Psoas muscle (tissue), 8 donors: ENCODE results near the gene SH3PXD2B. TPM values are rescaled to one million over a fixed set of nuclear protein-coding genes. Genes with fewer than 3 reads are reported as not detected.

Source experiments
- ATAC-seq, 4 donors: fragments of 200-7000 bp; cut with Tn5 transposase; one replicate each; pipeline ENCODE4 v1.9.1; 2020; ENCODE audit warnings: moderate library complexity in 3 of 4, mild to moderate bottlenecking in 2 of 4
- DNase-seq, 2 donors: peaks; one replicate each; pipeline ENCODE4 v3.0.0-alpha.2; 2020
- H3K27ac ChIP-seq: fragments of 200-600 bp; one replicate; pipeline ENCODE4 v1.8.0; 2022
- H3K27me3 ChIP-seq, 3 donors: fragments of 200-600 bp in 1 of 3; one replicate each; pipeline versions ENCODE4 v1.6.1 to v1.8.0; 2013 to 2022; ENCODE audit warnings: low read length in 2 of 3, mild to moderate bottlenecking in 2 of 3, moderate library complexity in 1 of 3; ENCODE audit not compliant: insufficient read depth in 3 of 3
- H3K36me3 ChIP-seq, 2 donors: fragments of 200-600 bp in 1 of 2; one replicate each; pipeline versions ENCODE4 v1.6.1 to v1.8.0; 2013 to 2022; ENCODE audit warnings: low read depth in 1 of 2, mild to moderate bottlenecking in 1 of 2, moderate library complexity in 1 of 2; ENCODE audit not compliant: insufficient read depth in 1 of 2
- H3K4me1 ChIP-seq: fragments of 200-600 bp; one replicate; pipeline ENCODE4 v1.8.0; 2022
- H3K4me3 ChIP-seq: fragments of 200-600 bp; one replicate; pipeline ENCODE4 v1.8.0; 2022; ENCODE audit warnings: mild to moderate bottlenecking
- H3K9me3 ChIP-seq: fragments of 200-600 bp; one replicate; pipeline ENCODE4 v1.8.0; 2022
- WGBS, 3 donors: extraction: QIAGEN DNeasy Blood & Tissue Kit; methylation state at CpG; one replicate each; pipeline versions ENCODE4 v1.1.6 to v1.1.7; 2013; 5-methylcytosine and 5-hydroxymethylcytosine counted together
- intact Hi-C, 2 donors: fragments of 100-400 bp; cut with DNase I; formaldehyde crosslinking; loops; one replicate each; pipeline versions ENCODE4 v1.11.0 to v1.14.2; 2022
- polyA plus RNA-seq, 3 donors: library from polyadenylated mRNA; stranded (reverse); fragments of 200-250 nt; gene quantifications; one replicate each; pipeline ENCODE4 v1.2.3, GENCODE V29; 2013
- total RNA-seq, 4 donors: library from RNA; stranded (reverse); fragmentation: NEBNext Ultra II Directional in 2 of 4; extraction: Animal tissue kit (Norgen Biotek cat#: 25700) in 2 of 4; gene quantifications; one replicate each; pipeline versions ENCODE4 v1.2.1 to v1.2.4, GENCODE V29; 2021 to 2023
- TF ChIP-seq, protein P1 (sequence below): fragments of 200-600 bp; IDR thresholded peaks from one replicate; pipeline ENCODE4 v1.8.0; 2022; ENCODE audit warnings: antibody characterized with exemption
- donor health status: healthy with polysubstance abuse.
- donor health status: DM: no; HTN: no; CAD: no; lungs with moderate emphysema.
- donor health status: Bipolar disorder and iron deficiency.
- donor health status: healthy.
- donor health status: DM: yes; HTN: yes; CAD: no.
- donor health status: DM: no; HTN: no; CAD: no.
- donor health status: DM: no; HTN: no; CAD: no.
- donor health status: DM: yes; HTN: yes; CAD: no.

SH3PXD2B gene
- total and polyA plus RNA-seq, 7 donors: 0.58 to 5.3 (median 2.5) TPM

DNA sequence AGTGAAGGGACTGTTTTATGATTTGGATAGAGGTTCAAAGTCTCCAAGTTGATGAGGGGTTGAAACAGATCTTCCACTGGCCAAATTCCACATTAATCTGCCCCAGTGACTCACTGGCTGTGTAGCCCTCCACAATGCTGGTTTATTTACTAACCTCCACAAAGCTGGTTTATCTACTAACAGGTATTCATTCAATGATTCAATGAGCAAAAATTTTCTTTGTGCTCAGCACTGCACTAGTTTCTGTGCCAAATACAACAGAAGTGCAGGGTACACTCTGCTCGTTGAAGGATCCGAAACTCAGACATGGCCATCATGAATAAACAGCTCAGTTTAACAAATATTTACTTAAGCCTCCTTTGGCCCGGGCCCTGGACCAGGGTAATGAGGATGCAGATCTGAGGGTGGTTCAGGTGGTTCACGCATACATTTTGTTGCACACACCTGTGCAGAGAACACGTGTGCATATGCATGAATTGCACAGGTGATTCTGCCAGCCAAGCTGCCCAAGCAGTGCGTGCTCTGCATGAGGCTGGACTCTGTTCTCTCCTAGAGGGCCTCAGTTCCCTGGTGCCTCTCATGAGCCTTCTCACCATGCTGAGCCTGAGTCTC is 71.0 kb downstream of the SH3PXD2B start:
- DNase-seq: no peak
- Histone ChIP-seq H3K27me3 (no peaks in the 10 kb centered on the region), H3K4me1 (no peaks in the 10 kb centered on the region), H3K27ac (no peak overlapping the region), H3K4me3 (no peak overlapping the region), H3K9me3 (no peaks in the 10 kb centered on the region), H3K36me3 (no peaks in the 10 kb centered on the region)
- no peak for ATAC-seq
- WGBS, 3 donors: 77 to 90% (median 82%) methylated on average over 6 of the region's 6 CpGs
- intact Hi-C loops: no loop called here
- TF ChIP-seq, protein P1, sequence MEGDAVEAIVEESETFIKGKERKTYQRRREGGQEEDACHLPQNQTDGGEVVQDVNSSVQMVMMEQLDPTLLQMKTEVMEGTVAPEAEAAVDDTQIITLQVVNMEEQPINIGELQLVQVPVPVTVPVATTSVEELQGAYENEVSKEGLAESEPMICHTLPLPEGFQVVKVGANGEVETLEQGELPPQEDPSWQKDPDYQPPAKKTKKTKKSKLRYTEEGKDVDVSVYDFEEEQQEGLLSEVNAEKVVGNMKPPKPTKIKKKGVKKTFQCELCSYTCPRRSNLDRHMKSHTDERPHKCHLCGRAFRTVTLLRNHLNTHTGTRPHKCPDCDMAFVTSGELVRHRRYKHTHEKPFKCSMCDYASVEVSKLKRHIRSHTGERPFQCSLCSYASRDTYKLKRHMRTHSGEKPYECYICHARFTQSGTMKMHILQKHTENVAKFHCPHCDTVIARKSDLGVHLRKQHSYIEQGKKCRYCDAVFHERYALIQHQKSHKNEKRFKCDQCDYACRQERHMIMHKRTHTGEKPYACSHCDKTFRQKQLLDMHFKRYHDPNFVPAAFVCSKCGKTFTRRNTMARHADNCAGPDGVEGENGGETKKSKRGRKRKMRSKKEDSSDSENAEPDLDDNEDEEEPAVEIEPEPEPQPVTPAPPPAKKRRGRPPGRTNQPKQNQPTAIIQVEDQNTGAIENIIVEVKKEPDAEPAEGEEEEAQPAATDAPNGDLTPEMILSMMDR: no peak

DNA sequence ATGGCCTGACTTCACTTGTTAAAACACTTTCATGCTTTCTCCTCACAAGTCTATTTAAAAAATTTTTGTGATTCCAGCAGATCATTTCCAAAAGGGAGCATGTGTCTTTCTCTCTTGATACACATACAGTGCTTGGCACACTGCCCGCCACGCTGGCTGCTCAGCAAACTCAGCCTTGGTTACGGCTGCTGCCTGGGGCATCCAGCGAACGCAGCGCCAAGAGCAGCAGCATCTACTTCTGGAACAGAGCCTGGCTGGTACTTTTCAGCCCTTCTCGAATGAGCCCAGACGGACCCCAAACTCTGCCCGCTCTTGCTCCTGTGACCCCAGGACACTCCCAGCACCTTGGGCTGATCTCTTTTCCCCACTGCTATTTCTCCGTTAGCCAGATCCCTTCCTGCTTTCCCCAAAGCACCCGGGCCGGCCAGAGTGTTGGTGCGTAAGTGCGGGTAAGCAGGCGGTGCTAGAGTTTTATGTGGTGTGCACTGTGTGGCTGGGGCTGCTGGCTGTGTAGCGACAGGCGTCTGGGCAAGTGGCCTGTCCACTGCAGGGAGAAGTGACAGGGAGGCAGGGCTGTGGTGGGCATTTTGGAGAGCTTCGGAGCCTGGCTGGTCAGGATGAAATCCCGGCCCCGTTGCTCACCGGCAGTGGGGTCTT is 73.2 kb downstream of the SH3PXD2B start:
- Histone ChIP-seq H3K4me3 (no peak overlapping the region), H3K27me3 (no peaks in the 10 kb centered on the region), H3K36me3 (no peaks in the 10 kb centered on the region), H3K4me1 (no peaks in the 10 kb centered on the region), H3K27ac (no peak overlapping the region), H3K9me3 (no peaks in the 10 kb centered on the region)
- DNase-seq (peak; percentile 52 to 80), ATAC-seq (peak in 1 of 4 donors; percentile 22)
- 29 to 40% (median 36%) methylated on average over 21 of the region's 21 CpGs for WGBS, 3 donors
- intact Hi-C loops: no loop called here
- TF ChIP-seq, protein P1: no peak

DNA sequence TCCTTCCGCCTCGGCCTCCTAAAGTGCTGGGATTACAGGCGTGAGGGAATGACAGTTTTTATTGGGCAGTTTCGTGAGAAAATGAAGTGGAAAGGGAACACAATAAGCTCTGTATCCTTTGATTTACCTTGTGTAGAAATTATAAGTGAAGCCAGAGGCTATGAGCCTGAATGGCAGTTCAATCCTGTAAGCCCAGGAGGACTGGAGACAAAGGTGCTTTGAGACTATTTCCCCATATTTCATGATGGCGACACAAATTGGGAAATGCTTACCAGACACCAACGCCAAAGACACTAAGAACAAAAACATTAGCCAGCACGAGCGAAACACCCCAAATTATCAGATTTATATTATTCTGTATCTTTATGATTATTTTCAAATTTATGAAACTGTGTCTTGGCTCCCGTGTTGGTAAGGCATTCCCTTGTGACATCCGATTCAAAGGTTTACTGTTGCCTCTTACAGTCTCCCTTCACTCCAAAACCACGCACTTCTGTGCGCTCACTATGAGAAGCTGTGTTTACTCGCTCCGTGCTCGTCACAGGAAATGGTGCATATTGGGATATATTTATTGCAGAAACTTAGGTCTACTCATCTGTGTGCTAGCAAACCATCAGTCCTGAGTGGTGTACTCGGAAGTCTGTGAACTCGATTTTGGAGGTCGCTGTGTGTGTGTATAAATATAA is 73.9 kb downstream of the SH3PXD2B start:
- intact Hi-C loops: no loop called here
- Histone ChIP-seq H3K36me3 (no peaks in the 10 kb centered on the region), H3K4me3 (no peak overlapping the region), H3K27ac (no peak overlapping the region), H3K27me3 (no peaks in the 10 kb centered on the region), H3K4me1 (no peaks in the 10 kb centered on the region), H3K9me3 (no peaks in the 10 kb centered on the region)
- no peak for DNase-seq
- ATAC-seq: no peak
- TF ChIP-seq, protein P1: no peak
- 71 to 73% (median 71%) methylated on average over 18 of the region's 18 CpGs for WGBS, 3 donors

DNA sequence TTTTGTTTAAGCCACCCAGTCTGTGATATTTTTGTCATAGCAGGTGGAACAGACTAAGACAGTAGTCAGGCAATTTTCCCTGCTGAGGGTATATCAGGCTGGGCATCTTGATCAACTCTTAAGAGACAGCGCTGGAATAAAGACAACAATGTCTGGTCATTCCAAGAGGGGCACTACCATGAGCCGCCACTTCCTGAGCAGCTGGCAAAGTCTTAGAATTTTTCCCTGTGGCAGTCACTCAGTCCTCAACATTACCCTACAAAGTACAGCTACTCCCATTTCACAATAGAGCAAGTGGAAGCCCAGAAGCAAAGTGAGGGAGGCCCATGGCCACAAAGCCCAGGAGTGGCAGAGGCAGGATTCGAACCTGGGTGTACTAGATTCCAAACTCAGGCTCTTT is 74.8 kb downstream of the SH3PXD2B start:
- DNase-seq: no peak
- no peaks in the 10 kb centered on the region for H3K4me1 ChIP-seq

More for the DNA sequence above, 74.8 kb downstream of the SH3PXD2B start:
- intact Hi-C loops: no loop called here
- WGBS, 3 donors: 74 to 88% (median 79%) methylated on average over 3 of the region's 3 CpGs
- no peak overlapping the region for H3K27ac ChIP-seq
- H3K9me3 ChIP-seq: no peaks in the 10 kb centered on the region
- no peaks in the 10 kb centered on the region for H3K36me3 ChIP-seq
- H3K27me3 ChIP-seq: no peaks in the 10 kb centered on the region
- H3K4me3 ChIP-seq: no peak overlapping the region
- TF ChIP-seq, protein P1: no peak
- no peak for ATAC-seq
